Neural cell (in vitro differentiated cells): ENCODE data around the gene DAG1. TPM values are rescaled to one million over a fixed set of nuclear protein-coding genes. Genes with fewer than 3 reads are reported as not detected.

Experiments used
- H2AFZ ChIP-seq: fragments of 200-600, 300-800 bp; sonication (generic), shearing (Covaris generic); 2 replicates; pipeline ENCODE4 v1.6.0; 2014; ENCODE audit warnings: low read depth, mild to moderate bottlenecking, antibody characterized with exemption, low read length, moderate library complexity
- H3F3A ChIP-seq: fragments of 200-600 bp; shearing (Covaris generic); 2 replicates; pipeline ENCODE4 v1.6.1; 2016; ENCODE audit warnings: mild to moderate bottlenecking, moderate library complexity, mixed read lengths, antibody characterized with exemption, low read length; ENCODE audit not compliant: insufficient read depth, poor library complexity, severe bottlenecking
- H3K27ac ChIP-seq: fragments of 200-600, 300-800 bp; sonication (generic), shearing (Covaris generic); 2 replicates; pipeline ENCODE4 v1.5.1; 2014; ENCODE audit warnings: mild to moderate bottlenecking, low read length, moderate library complexity
- H3K27me3 ChIP-seq: fragments of 300-800, 200-600 bp; sonication (generic), shearing (Covaris generic); 2 replicates; pipeline ENCODE4 v1.6.0; 2014; ENCODE audit warnings: mild to moderate bottlenecking, low read depth, low read length, moderate library complexity; ENCODE audit not compliant: insufficient read depth
- H3K36me3 ChIP-seq: fragments of 300-800, 200-600 bp; sonication (generic), shearing (Covaris generic); 2 replicates; pipeline ENCODE4 v1.5.1; 2014; ENCODE audit warnings: mild to moderate bottlenecking, antibody characterized with exemption, low read length, moderate library complexity; ENCODE audit not compliant: insufficient read depth
- H3K4me2 ChIP-seq: fragments of 300-800, 200-600 bp; sonication (generic), shearing (Covaris generic); 2 replicates; pipeline ENCODE4 v1.6.0; 2014; ENCODE audit warnings: mild to moderate bottlenecking, low read length
- H3K4me3 ChIP-seq: fragments of 300-800, 200-600 bp; sonication (generic), shearing (Covaris generic); 2 replicates; pipeline ENCODE4 v1.5.1; 2014; ENCODE audit warnings: mild to moderate bottlenecking, low read length, moderate library complexity
- H3K79me2 ChIP-seq: fragments of 200-600 bp; shearing (Covaris generic); replicated peaks from 2 replicates; pipeline ENCODE4 v1.6.0; 2014; ENCODE audit warnings: mild to moderate bottlenecking, low read length, moderate library complexity; ENCODE audit not compliant: insufficient read depth
- H3K9ac ChIP-seq: fragments of 300-800, 200-600 bp; sonication (generic), shearing (Covaris generic); 2 replicates; pipeline ENCODE4 v1.6.1; 2016; ENCODE audit warnings: mild to moderate bottlenecking, low read length, mixed read lengths
- H3K9me2 ChIP-seq: fragments of 200-600 bp; shearing (Covaris generic); 2 replicates; pipeline ENCODE4 v1.6.1; 2016; ENCODE audit warnings: mild to moderate bottlenecking, low read length, mixed read lengths; ENCODE audit not compliant: insufficient read depth
- H3K9me3 ChIP-seq: fragments of 200-600, 300-800 bp; sonication (generic), shearing (Covaris generic); 2 replicates; pipeline ENCODE4 v1.6.1; 2016; ENCODE audit warnings: mild to moderate bottlenecking, mixed run types, low read length, moderate library complexity, mixed read lengths
- H4K20me1 ChIP-seq: fragments of 200-600 bp; shearing (Covaris generic); 2 replicates; pipeline ENCODE4 v1.6.1; 2016; ENCODE audit warnings: mild to moderate bottlenecking, mixed run types; ENCODE audit not compliant: insufficient read depth
- CTCF ChIP-seq: fragments of 450-650 bp; IDR thresholded peaks from 2 replicates; pipeline ENCODE4 v1.5.1; 2014; ENCODE audit warnings: antibody characterized with exemption, mild to moderate bottlenecking, moderate library complexity; ENCODE audit not compliant: poor library complexity, severe bottlenecking
- EP300 ChIP-seq: fragments of 450-650 bp; conservative IDR thresholded peaks from 2 replicates; pipeline ENCODE4 v1.6.1; 2014; ENCODE audit warnings: antibody characterized with exemption, mild to moderate bottlenecking, moderate library complexity; ENCODE audit not compliant: poor library complexity, severe bottlenecking
- EZH2 ChIP-seq: fragments of 200-600, 300-800 bp; shearing (Covaris generic), sonication (generic); IDR thresholded peaks from 2 replicates; pipeline ENCODE4 v1.6.1; 2014; ENCODE audit warnings: antibody characterized with exemption, low read length, borderline replicate concordance, mild to moderate bottlenecking; ENCODE audit not compliant: insufficient read depth, poor library complexity, severe bottlenecking
- MXI1 ChIP-seq: fragments of 450-650 bp; conservative IDR thresholded peaks from 2 replicates; pipeline ENCODE4 v1.6.1; 2014; ENCODE audit warnings: antibody characterized with exemption, mild to moderate bottlenecking; ENCODE audit not compliant: poor library complexity, severe bottlenecking
- POLR2AphosphoS5 ChIP-seq: IDR thresholded peaks from 2 replicates; pipeline ENCODE4 v1.6.1; 2012
- RAD21 ChIP-seq: fragments of 450-650 bp; conservative IDR thresholded peaks from 2 replicates; pipeline ENCODE4 v1.6.1; 2014; ENCODE audit warnings: antibody characterized with exemption, mild to moderate bottlenecking, moderate library complexity
- REST ChIP-seq: IDR thresholded peaks from 2 replicates; pipeline ENCODE4 v1.6.1; 2012; ENCODE audit warnings: borderline replicate concordance
- SMC3 ChIP-seq: fragments of 450-650 bp; conservative IDR thresholded peaks from 2 replicates; pipeline ENCODE4 v1.6.1; 2014; ENCODE audit warnings: antibody characterized with exemption, mild to moderate bottlenecking, moderate library complexity; ENCODE audit not compliant: poor library complexity
- TAF1 ChIP-seq: IDR thresholded peaks from 2 replicates; pipeline ENCODE4 v1.6.1; 2012; ENCODE audit warnings: low read depth
- polyA plus RNA-seq: library from polyadenylated mRNA; depleted of rRNA; stranded (reverse); fragments of >200 nt; gene quantifications from 2 replicates; pipeline ENCODE4 v1.2.3, GENCODE V29; 2014
- small RNA-seq, 3 experiments: library from RNA; depleted of rRNA; stranded (forward); fragments of <200 nt; gene quantifications; one replicate each; pipeline ENCODE3, GENCODE V24; 2012

DAG1 gene
- polyA plus RNA-seq, 1 donor from 2014 or later: 14.3 TPM

- no peak overlapping the region for H3K4me3 ChIP-seq
- no peak overlapping the region for H3K27ac ChIP-seq
- H4K20me1 ChIP-seq: peaks cover 4% of the 10 kb centered on the region
- H3K4me2 ChIP-seq: no peak overlapping the region
- H3K27me3 ChIP-seq: no peaks in the 10 kb centered on the region
- no peaks in the 10 kb centered on the region for H3K9me2 ChIP-seq
- H3K9me3 ChIP-seq: no peaks in the 10 kb centered on the region
- peaks cover 20% of the 10 kb centered on the region for H3K79me2 ChIP-seq
- H3F3A ChIP-seq: no peaks in the 10 kb centered on the region
- no peak overlapping the region for H3K9ac ChIP-seq
- no peak overlapping the region for H2AFZ ChIP-seq
- H3K36me3 ChIP-seq: no peaks in the 10 kb centered on the region
- no peak for TF ChIP-seq MXI1
- TF ChIP-seq TAF1: no peak
- TF ChIP-seq EP300: no peak
- no peak for TF ChIP-seq CTCF
- no peak for TF ChIP-seq RAD21
- TF ChIP-seq POLR2AphosphoS5: no peak
Observed at GRCh38 chr3:49570028-49570654, 100.1 kb downstream of the DAG1 start.

GRCh38 chr3:49582177-49582576 lies 112.1 kb downstream of the DAG1 start:
- H3K4me3 ChIP-seq: no peak overlapping the region
- no peaks in the 10 kb centered on the region for H3F3A ChIP-seq

More at GRCh38 chr3:49582177-49582576, 112.1 kb downstream of the DAG1 start:
- TF ChIP-seq MXI1 (no peak), SMC3 (no peak), REST (no peak), EP300 (no peak), RAD21 (no peak), POLR2AphosphoS5 (no peak), EZH2 (no peak), TAF1 (no peak), CTCF (no peak)
- H3K9me3 ChIP-seq: no peaks in the 10 kb centered on the region
- H3K9ac ChIP-seq: no peak overlapping the region
- H3K27ac ChIP-seq: no peak overlapping the region
- no peaks in the 10 kb centered on the region for H3K9me2 ChIP-seq
- no peaks in the 10 kb centered on the region for H4K20me1 ChIP-seq
- no peak overlapping the region for H2AFZ ChIP-seq
- H3K79me2 ChIP-seq: peaks cover 12% of the 10 kb centered on the region
- peaks cover 4% of the 10 kb centered on the region for H3K36me3 ChIP-seq
- H3K4me2 ChIP-seq: no peak overlapping the region
- H3K27me3 ChIP-seq: no peaks in the 10 kb centered on the region

Small RNA genes lying within 50 kb of the gene (small RNA-seq; reads per million reads assigned to genes)
- gene RNA5SP130: 0 reads per million in 3 experiments

Other genes with a start within 250 kb of the DAG1 start
- 15.6 and 18.0 TPM in 2 replicates for gene C3orf62, start 193.0 kb upstream of the DAG1 start, polyA plus RNA-seq
- gene USP4, start 130.2 kb upstream of the DAG1 start, polyA plus RNA-seq: 35.5 and 42.7 TPM in 2 replicates
- 106 and 130 TPM in 2 replicates for gene GPX1, start 111.9 kb upstream of the DAG1 start, polyA plus RNA-seq
- gene RHOA, start 58.3 kb upstream of the DAG1 start, polyA plus RNA-seq: 142 and 159 TPM in 2 replicates
- gene TCTA, start 57.8 kb upstream of the DAG1 start, polyA plus RNA-seq: 17.1 and 23.5 TPM in 2 replicates
- 5.0 and 6.1 TPM in 2 replicates for gene AMT, start 47.8 kb upstream of the DAG1 start, polyA plus RNA-seq
- gene NICN1, start 40.9 kb upstream of the DAG1 start, polyA plus RNA-seq: 20.5 and 23.7 TPM in 2 replicates
- gene BSN, start 84.2 kb downstream of the DAG1 start, polyA plus RNA-seq: 2.0 and 3.0 TPM in 2 replicates
- 98.4 and 119 TPM in 2 replicates for gene APEH, start 204.1 kb downstream of the DAG1 start, polyA plus RNA-seq
- gene MST1, start 219.2 kb downstream of the DAG1 start, polyA plus RNA-seq: 62.5 and 64.0 TPM in 2 replicates
- gene RNF123, start 219.3 kb downstream of the DAG1 start, polyA plus RNA-seq: 27.4 and 32.0 TPM in 2 replicates
- 4.0 and 8.0 TPM in 2 replicates for gene AMIGO3, start 249.4 kb downstream of the DAG1 start, polyA plus RNA-seq